HG03135 (cell line): ENCODE data around the gene FBN1.

Experiments
- ATAC-seq: cut with Tn5 transposase; IDR thresholded peaks from one replicate; pipeline ENCODE4 v1.9.1; 2021; ENCODE audit warnings: mild to moderate bottlenecking, moderate library complexity; ENCODE audit not compliant: unreplicated experiment

Gene FBN1

DNA sequence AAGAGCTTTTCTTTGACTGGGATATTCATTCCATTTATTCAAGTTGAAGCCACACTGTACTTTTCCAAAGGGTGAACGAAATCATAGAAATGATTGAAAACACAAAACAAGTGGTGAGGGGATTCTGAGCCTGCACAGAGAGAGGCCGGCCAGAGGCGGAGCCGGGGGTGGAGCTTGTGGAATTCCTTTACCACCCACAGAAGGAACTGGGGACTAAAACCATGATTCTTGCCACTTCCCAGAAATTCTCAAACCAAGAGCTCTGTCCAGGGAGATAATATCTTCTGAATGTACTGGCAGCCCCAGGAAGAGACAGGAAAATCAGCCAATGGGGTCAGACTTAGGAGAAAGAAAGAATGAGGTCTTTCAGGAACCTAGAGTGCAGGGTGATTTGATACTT lies 20.8 kb downstream of the FBN1 start:
- no peak for ATAC-seq

DNA sequence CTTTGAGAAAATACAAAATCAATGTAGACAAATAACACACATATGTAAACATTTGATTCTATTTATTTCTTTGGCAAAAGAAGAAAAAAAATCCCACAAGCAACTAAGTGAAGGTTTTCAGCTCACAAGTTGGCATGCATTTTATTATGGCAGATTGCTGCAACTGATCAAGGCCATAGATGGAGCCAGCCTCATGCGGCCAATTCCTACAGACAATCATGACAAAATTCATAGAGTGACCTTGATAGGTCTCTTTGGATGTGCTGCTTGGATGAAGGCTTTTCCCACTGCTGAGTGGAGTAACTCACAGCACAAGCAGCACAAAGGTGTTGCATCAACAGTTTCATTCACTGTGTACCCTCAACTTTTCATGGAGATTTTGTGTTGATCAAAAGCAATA lies 22.1 kb downstream of the FBN1 start:
- no peak for ATAC-seq

DNA sequence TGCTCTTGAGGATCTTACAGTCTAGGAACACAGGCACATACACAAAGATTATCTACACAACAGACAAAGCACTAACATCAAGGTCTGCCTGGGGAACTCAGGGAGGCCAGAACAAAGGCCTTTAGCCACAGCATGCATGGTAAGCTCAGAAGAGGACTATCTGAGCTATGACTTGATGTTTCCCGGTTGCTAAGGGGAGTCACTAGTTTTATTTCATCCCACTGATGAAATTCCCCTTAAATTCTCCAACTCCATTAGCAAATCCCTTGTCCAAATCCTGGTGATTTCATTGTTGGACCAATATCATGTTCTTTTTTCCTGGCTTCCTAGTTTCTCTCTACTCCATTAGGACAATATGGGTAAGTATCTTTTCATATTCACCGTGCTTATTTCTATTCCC lies 23.3 kb downstream of the FBN1 start:
- ATAC-seq: no peak

DNA sequence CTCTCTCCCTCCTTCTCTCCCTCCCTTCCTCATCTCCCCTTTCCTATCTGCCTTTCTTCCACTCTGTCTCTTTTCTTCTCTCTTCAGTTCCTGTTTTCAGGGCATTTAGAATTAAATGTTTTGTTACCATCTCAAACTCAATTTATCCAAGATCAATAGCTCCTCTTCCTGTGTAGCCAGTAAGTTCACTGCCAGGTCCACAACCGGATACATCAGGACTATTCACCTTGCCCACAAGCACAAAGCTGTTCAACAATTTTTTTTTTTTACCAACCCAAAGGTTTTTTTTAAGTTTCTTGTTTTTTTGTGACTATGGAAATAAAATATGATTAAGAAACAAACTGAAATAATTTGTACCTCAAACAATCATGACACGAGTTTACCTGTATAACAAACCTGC lies 26.1 kb downstream of the FBN1 start:
- no peak for ATAC-seq

DNA sequence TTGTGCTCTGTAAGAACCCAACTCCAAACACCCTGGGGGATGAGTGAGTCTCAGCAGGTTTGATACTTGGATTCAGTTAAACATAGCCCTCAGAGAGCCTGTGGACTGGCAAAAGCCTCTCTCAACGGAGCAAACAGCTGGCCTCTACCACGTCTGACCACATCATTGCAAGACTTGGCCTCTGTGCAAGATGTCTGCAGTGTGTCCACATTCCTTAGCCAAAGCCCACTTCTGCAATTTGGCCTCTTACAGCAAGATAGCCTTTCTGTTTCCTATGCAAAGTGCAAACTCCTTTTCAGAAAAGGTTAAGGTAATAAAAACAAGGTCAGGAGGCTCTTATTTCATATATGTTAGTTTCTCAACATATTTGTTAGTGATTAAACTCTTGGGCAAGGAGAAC lies 27.9 kb downstream of the FBN1 start:
- no peak for ATAC-seq

DNA sequence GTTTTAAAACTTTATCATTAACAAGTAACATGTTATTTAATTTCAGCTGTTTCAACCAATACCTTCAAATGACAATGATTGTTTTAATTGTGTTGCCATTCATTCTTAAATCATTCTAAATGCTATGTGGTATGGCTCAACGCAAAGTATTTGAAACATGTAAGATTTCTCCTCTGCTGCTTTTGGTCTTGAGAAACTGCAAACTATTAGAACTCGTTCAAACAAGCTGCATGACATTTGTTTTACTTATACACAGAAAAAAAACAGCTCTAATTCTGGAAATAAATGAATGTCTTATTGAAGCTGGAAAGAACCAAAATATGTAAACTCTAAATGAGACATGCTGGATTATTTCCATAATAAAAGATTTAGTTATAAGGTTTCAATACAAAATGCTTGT lies 29.3 kb downstream of the FBN1 start:
- no peak for ATAC-seq

DNA sequence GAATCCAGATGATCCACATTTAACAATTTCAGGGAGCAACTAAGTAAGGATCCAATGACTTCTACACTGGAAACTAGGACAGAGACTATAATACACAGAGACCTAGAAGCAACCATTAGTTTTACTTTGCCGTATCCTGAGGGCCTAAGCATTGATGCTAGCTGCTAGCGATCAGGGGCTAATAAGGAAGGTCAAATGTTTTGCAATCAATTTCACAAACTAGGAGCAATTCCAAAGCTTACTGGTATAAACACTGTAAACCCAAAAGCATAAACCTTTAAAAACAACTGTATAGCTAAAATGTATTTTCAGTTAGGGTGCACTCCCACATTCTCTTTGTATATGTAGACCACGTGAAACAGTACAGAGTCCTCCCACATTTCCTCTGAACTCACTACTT lies 31.5 kb downstream of the FBN1 start:
- ATAC-seq: no peak

DNA sequence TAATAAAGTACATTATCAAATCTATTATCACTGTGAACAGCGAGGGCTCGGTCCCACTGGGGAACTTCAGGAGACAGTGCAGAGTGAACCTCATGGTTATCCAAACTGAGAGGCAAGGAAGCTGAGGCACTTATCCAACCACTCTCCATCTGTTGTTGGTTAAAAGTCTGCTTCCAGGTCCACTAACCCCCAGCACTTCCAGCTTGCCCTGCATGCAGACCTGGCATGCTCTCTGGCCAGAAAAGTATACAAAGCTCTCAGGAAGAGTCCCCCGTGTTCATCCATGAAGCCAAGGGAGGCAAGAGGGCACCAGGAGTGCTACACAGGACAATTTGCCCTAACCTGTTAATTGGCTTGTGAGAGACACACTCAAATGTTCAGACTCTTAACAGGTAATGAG lies 36.0 kb downstream of the FBN1 start:
- ATAC-seq: no peak

DNA sequence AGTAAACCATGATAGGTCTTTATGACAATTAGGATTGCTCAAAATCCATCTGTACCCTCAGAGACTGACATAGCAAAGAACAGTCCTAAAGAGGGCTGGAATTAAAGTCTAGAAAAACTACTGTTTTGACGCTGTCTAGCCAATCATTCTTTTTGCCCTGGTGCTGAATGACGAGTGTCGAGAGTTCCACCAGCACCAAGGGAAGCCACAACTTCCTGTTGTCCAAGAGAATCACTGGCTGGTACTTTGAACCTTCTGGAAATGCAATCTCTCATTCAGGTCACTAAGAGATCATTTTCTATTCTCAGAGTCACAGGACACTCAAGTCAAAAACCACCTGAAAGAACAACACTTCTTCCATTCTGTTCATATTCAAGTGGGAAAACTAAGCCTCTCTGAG lies 37.7 kb downstream of the FBN1 start:
- ATAC-seq: no peak

DNA sequence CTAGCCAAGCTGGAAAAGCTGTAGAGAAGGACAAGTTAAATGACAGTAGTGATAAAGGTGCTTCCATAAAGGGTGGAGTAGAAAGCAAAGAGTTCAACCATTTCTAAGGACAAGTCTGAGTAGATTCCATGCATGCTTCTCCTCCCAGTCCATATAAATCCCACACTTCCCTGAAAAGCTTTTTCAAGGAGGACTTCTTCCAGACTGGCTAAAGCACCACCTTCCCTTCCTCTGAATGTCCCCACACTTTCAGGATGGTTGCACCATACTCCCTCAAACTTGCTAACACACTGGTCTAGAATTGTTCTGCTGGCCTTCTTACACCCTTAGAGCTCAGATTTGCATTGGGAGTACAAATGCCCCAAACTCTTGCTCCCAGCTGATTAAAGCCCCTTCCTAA lies 40.9 kb downstream of the FBN1 start:
- no peak for ATAC-seq

DNA sequence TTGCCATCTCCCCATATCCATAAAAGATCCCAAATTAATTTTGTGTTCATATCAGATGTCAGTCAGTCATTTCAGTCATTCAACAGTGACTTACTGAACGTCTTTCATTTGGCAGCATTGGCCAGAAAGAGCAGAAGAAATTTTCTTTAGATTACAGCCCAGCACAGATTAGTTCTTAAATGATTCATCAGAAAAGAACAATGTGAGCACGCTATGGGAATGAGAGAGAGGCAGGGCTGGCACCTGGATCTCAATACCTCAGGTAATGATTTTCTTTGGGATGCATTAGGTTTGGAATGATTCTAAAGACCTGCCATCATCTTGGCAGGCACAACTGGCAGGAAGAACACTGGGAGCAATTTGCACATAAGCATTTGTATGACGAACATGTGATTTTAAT lies 41.6 kb downstream of the FBN1 start:
- ATAC-seq: no peak

DNA sequence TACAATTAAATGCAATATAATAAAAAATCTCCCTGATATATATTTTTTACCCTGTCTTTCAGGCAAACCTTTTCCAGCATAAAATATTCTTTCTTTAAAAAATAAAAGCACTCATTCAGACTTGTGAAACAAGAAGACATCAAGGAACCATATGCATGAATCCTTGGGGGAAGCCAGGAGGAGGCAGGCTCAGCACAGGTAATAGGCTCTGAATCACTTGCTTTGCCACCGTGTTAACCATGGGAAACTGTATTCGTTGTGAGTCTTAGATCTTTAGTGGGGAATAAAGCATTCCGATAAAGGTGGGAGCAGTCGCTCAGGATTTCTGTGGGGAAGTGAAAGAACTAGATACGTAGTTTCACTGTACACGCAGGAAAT lies 42.4 kb downstream of the FBN1 start:
- no peak for ATAC-seq

DNA sequence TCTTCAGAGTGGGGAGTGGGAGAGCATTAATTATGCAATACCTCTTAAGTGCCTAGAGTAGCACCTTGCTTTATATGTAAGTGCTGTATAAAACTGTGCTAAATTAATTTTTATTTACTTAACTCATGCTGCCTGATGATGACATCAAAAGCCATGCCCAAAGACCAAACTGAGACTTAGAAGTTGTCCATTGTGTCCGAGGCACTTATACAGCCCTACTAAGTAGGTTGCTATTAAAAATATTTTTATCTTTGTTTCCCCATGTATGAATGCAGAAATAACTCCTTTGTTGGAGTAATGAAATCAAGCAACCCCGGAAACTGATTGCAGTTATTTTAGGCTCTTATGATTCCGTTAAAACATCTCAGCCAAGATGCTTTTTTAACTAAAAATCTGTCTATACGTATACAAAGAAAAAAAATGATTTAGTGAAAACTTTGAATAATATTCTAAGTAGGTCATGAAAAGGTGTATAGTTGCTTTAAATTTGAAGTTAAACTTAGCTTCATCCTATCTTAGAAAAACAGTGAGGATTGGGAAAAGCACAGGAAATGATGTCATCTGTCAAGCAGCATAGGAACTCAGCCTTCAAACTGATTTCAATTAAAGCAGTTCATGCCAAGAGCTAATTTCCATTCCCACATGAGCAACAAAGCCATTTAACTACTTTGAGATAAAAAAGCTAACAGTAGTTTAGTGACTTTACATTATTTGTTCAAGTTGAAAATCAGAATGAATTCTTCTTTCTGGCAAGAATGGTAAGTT lies 43.0 kb downstream of the FBN1 start:
- no peak for ATAC-seq

DNA sequence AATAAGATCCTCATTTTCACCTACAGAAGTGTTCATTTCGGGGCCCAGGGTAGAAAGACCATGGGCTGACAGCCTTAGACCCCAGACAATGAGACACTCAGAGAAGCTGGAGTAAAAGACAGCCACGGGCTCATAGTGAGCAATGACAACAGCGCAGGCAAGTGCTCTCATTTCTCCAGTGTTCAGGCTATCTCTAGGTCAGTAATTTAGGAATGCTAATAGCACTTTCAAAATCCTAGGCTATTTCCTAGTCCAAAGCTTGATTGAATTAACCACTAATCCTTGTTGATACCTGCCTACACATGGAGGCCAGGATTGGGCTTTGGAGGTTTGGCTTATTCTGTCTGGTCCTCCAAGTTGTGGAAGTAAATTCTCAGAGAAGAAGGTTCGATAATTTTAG lies 44.4 kb downstream of the FBN1 start:
- ATAC-seq: no peak

DNA sequence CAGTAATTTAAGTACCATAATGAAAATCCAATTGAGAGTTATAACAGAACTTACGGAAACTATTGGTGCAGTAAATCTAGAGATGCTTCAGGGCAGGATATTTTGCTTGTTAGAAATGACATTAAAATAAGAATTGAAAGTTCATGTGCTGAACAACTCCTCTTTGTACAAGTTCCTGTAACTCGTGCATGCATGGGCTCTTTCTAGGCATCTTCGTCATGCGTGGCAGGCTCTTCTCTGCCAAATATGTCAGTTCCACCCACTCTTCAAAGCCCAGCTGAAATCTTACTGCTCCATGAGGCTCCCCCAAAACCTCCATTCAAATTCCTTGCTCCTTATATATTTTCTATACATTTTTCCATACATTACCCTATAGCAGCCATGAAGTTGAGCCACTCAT lies 48.7 kb downstream of the FBN1 start:
- ATAC-seq: no peak

DNA sequence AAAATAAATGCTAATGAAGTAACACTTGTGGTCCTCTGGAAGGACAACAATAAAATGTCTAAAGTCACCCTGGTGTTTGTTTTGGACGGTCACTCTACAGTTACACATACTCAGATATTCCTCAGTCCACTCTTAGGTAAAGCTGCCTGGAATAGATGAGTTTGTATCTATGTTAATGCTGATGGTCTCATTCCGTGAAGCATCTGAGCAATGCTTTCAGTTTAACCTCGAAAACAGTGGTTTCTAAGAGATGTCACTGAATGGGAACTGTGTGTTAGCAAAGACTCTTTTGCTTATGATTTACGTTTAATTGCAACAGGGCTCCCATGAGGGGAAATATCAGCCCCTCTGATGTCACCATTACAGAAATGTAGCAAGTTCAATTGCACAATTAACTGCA lies 49.1 kb downstream of the FBN1 start:
- no peak for ATAC-seq

DNA sequence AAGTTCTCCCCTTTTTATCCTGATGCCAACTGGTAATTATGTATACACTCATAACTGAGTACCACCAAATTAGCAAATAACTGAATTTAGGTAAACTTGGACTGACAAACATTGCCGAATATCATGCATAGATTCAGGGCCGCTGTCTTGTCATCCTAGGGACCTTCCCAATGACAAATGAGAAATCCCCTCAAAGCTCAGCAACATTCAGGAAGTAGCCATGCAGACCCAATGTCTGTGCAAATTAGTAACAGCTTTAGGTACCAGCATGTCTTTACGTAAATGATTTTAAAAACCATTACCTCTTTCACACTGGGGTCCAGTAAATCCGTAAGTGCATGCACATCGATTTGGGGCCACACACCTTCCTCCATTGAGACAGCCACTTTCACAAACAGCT lies 49.5 kb downstream of the FBN1 start:
- ATAC-seq: no peak

DNA sequence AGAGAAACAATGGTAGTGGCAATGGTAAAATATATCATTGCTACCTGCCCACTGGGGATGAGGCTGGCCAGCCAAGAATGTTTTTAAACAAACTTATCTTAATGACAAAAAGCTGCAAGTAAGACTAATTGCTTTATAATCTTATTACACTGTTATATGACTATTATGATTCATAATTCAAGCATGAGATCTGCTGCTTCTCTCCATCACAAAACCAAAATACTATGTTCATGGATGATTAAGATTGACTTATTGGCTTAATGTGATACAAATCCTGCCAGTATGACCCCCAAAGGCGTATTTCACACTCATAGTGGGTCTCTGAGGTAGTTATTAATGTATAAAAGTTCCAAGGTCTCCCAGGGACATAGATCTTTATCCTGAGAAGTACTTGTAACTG lies 52.6 kb downstream of the FBN1 start:
- no peak for ATAC-seq

DNA sequence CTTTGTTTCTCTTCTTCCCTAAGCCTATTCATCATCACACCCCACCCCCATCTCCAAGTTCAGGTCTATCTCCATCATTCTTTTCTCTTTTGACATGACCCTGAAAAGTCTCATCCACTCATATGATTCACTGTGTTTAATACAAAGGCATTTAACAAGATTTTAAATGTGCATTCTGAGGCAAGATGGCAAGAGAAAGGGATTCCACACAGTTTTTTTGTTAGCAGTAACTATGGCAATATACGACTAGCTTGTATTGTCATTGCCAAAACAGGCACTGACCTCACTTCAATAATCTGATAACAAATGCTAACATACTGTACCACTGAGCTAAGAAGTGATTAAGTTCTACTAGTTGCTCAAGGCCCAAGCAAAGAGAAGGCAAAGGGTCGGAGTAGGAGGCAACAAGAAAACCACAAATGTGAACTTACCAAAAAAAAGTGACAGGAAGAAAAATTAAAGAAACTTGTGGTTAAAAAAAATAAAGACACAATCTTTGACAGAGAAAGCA lies 53.2 kb downstream of the FBN1 start:
- ATAC-seq: no peak

DNA sequence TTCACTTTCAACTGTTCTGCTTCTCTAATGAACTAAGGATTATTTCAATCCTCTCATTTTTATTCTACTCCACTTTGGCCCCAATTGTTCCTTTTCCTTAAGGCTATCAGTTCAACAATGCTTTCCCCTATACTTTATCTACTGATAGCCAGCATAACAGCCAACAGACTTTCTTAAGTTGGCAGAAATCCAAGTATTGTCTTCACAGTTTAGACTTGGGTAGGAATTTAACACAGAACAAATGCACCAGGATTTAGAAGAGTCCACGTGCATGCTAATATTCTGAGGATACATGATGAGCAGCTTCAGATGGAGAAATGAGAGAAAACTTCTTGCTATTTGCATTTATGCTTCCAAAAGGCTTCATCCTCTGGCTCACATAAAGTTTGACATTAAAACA lies 54.8 kb downstream of the FBN1 start:
- no peak for ATAC-seq

DNA sequence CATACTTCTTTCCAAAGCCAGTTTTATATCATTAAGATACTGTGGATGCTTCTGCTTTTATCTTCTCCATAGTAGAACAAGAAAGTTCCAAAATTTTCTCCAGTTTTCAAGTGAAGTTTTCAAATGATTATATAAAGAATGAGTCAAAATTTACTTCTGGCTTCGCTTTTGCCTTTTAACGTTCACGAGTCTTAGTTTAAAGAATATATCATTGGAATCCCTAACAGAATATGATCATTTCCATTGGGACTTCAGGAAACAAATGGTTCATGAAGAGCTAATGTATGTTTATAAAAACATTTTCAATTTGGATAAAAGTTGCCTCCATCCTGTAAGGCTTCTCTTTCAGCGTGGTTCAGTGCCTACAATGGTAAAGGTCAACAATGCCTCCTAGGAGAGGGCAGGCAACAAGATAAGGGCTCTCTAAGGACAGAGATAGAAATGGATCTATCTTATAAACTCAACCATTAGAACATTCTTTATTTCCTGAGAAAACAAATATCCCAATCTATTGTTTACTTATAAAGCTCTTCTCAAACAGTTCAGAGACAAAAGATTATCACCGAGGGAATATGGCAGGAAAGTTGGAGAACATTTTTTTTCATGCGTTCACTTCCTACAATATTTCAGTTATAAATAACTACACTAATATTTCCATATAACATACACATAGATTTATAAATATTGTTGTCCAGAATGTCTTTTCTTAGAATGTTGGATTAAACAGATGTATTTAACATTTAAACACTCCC lies 60.5 kb downstream of the FBN1 start:
- no peak for ATAC-seq

DNA sequence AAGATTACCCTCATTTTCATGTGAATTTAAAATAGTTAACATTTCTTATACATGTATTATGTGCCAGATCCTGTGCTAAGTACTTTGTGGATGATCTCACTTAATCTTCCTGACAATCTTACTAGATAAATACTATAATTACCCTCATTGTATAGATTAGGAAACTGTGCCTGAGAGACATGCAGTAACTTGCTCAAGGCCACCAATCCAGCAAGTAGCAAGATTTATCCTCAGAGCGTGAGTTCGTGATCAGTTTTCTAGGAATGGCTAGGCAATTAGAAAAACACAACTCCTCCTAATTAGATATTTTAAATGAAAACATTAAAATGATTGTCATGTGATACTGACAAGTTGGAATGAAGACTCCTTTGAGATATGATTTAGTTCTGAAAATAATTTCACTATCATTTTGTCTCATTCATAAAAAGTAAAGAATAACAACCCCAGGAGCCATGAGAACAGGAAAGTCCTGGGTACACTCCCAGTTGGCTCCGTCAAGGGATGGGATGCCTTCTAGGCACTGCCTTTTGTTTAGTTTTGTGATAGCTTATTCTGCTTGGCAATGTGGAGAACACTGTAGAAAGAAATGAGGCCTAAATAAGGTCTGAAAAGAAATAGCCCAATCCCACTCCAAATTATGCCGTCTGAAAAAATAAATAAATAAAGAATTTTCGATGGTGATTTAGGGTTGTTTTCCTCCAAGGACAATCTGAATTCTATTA lies 61.3 kb downstream of the FBN1 start:
- ATAC-seq: no peak
